Gastroesophageal sphincter (tissue), 4 donors: ENCODE measurements around the gene CTNNA2. TPM values are rescaled to one million over a fixed set of nuclear protein-coding genes. Genes with fewer than 3 reads are reported as not detected.
"Not testable (repeated sequence)": the region's sequence is repeated elsewhere in the genome, so short reads cannot be mapped to it uniquely, and the experiment has no call there.

Experiments
- ATAC-seq: fragments of 150-250 bp; one replicate; pipeline ENCODE4 v1.9.1; 2016; ENCODE audit warnings: mild to moderate bottlenecking, moderate library complexity
- H3K27ac ChIP-seq, 4 donors: fragments of 200-600 bp; sonication (generic) in 3 of 4; 1 replicate in 3 of 4; 2 replicates in 1 of 4; pipeline ENCODE4 v1.5.1; 2016 to 2019
- H3K27me3 ChIP-seq: fragments of 200-600 bp; sonication (generic); one replicate; pipeline ENCODE4 v1.5.1; 2019
- H3K36me3 ChIP-seq, 2 donors: fragments of 200-600 bp; sonication (generic); one replicate each; pipeline ENCODE4 v1.5.1; 2019; ENCODE audit warnings: control low read depth in 1 of 2
- H3K4me1 ChIP-seq, 3 donors: fragments of 200-600 bp; sonication (generic); 1 replicate in 2 of 3; 2 replicates in 1 of 3; pipeline ENCODE4 v1.5.1; 2016 to 2019; ENCODE audit warnings: control low read depth in 2 of 3
- H3K4me3 ChIP-seq, 2 donors: fragments of 200-600 bp; sonication (generic); one replicate each; pipeline ENCODE4 v1.5.1; 2019; ENCODE audit warnings: mild to moderate bottlenecking in 1 of 2, moderate library complexity in 1 of 2
- H3K9me3 ChIP-seq, 3 donors: fragments of 200-600 bp; sonication (generic); one replicate each; pipeline ENCODE4 v1.5.1; 2017 to 2019; ENCODE audit warnings: control low read depth in 2 of 3
- EP300 ChIP-seq: sonication (generic); formaldehyde crosslinking; IDR thresholded peaks from one replicate; pipeline ENCODE4 v1.6.1; 2017; ENCODE audit warnings: antibody characterized with exemption, mild to moderate bottlenecking
- POLR2A ChIP-seq, 2 donors: fragments of 450-650 bp; IDR thresholded peaks; one replicate each; pipeline ENCODE4 v1.6.1; 2017; ENCODE audit warnings: antibody characterized with exemption in 2 of 2, mild to moderate bottlenecking in 2 of 2, moderate library complexity in 1 of 2
- POLR2AphosphoS5 ChIP-seq: sonication (generic); formaldehyde crosslinking; IDR thresholded peaks from one replicate; pipeline ENCODE4 v1.6.1; 2017; ENCODE audit warnings: antibody characterized with exemption
- WGBS, 2 donors: methylation state at CpG; one replicate each; pipeline ENCODE4 v1.1.5; 2018; ENCODE audit warnings: low coverage in 1 of 2; 5-methylcytosine and 5-hydroxymethylcytosine counted together
- total RNA-seq, 4 donors: library from RNA; depleted of rRNA; stranded (reverse); fragments of >200 nt; gene quantifications; one replicate each; pipeline ENCODE4 v1.1.0, GENCODE V29; 2016
- TF ChIP-seq, protein P1 (sequence below), 4 experiments: fragments of 200-600 bp in 2 of 4; fragments of 450-650 bp in 2 of 4; sonication (generic) in 1 of 4; IDR thresholded peaks; one replicate each; pipeline ENCODE4 v1.5.1; 2017 to 2019; ENCODE audit warnings: antibody characterized with exemption in 4 of 4, mild to moderate bottlenecking in 2 of 4, moderate library complexity in 2 of 4

CTNNA2 gene
- total RNA-seq, 4 donors from 2014 or later = 0.15 to 4.2 (median 0.68) TPM

GRCh38 chr2:80141007-80141726 lies 628.3 kb downstream of the CTNNA2 start:
- Histone ChIP-seq H3K4me1 (no peaks in the 10 kb centered on the region), H3K27ac (no peak overlapping the region), H3K27me3 (no peaks in the 10 kb centered on the region), H3K36me3 (no peaks in the 10 kb centered on the region), H3K9me3 (peaks cover 0 to 1% (median 0%) of the 10 kb centered on the region in 3 donors), H3K4me3 (no peak overlapping the region)
- WGBS, 2 donors = 92 to 100% methylated on average over 1 to 3 of the region's 4 CpGs
- no peak for ATAC-seq
- TF ChIP-seq, protein P1, sequence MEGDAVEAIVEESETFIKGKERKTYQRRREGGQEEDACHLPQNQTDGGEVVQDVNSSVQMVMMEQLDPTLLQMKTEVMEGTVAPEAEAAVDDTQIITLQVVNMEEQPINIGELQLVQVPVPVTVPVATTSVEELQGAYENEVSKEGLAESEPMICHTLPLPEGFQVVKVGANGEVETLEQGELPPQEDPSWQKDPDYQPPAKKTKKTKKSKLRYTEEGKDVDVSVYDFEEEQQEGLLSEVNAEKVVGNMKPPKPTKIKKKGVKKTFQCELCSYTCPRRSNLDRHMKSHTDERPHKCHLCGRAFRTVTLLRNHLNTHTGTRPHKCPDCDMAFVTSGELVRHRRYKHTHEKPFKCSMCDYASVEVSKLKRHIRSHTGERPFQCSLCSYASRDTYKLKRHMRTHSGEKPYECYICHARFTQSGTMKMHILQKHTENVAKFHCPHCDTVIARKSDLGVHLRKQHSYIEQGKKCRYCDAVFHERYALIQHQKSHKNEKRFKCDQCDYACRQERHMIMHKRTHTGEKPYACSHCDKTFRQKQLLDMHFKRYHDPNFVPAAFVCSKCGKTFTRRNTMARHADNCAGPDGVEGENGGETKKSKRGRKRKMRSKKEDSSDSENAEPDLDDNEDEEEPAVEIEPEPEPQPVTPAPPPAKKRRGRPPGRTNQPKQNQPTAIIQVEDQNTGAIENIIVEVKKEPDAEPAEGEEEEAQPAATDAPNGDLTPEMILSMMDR (IDR thresholded peaks at IDR 0.05) = no peak
- TF ChIP-seq POLR2A (IDR thresholded peaks at IDR 0.05) (no peak), EP300 (no peak), POLR2AphosphoS5 (no peak)

DNA sequence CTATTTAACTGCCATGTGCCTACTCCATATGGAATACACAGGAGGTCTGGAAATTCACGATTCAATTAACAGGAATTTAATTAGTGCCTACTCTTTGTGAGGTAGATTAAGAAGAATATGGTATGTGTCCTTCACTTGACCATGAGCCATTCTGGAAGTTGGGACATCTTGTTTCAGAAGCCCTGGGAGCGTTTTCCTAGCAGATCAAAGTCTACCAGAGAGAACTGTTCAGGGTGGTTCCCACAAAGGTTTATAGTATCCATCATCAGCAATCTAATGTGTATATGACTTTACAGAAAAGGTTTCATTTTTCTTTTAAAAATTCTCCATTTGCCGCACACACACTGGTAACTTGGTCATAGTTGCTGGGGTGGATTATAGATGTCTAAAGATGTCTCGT lies 632.6 kb downstream of the CTNNA2 start:
- no peaks in the 10 kb centered on the region for H3K9me3 ChIP-seq
- no peaks in the 10 kb centered on the region for H3K4me1 ChIP-seq
- H3K4me3 ChIP-seq = no peak overlapping the region
- no peaks in the 10 kb centered on the region for H3K36me3 ChIP-seq
- WGBS, 2 donors = 73 to 100% methylated on average over 3 of the region's 4 CpGs
- ATAC-seq = no peak
- H3K27me3 ChIP-seq = no peaks in the 10 kb centered on the region
- no peak for TF ChIP-seq POLR2A (IDR thresholded peaks at IDR 0.05)
- no peak for TF ChIP-seq POLR2AphosphoS5
- no peak for TF ChIP-seq EP300
- TF ChIP-seq, protein P1 (IDR thresholded peaks at IDR 0.05) = no peak
- no peak overlapping the region for H3K27ac ChIP-seq

GRCh38 chr2:80146757-80147156 lies 633.9 kb downstream of the CTNNA2 start:
- not testable (repeated sequence) for H3K27ac ChIP-seq, ATAC-seq, H3K27me3 ChIP-seq, H3K9me3 ChIP-seq, H3K4me1 ChIP-seq, H3K4me3 ChIP-seq, H3K36me3 ChIP-seq
- WGBS, 2 donors = 90 to 93% methylated on average over 2 of the region's 5 CpGs

DNA sequence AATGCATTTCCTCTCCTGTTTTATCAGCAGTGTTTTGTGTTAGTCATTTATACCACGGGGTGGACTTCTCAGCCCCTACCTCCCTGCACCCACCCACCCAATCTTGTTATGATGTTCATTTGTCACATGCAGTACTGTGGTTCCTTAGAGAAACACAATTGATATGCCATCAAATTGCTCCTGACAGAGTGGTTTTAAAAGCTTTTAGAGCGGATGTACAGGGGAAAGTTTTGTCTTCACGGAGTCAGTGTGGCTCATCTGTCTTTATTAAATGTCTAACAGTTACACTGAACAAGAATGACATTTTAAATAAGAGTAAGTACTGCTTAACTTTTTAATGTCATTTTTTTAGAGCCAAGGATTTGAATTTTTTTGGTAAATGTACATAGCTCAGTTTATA lies 634.8 kb downstream of the CTNNA2 start:
- no peaks in the 10 kb centered on the region for H3K4me1 ChIP-seq
- no peak overlapping the region for H3K4me3 ChIP-seq
- no peak overlapping the region for H3K27ac ChIP-seq
- WGBS, 2 donors = 27 to 43% methylated on average over 3 of the region's 3 CpGs
- TF ChIP-seq POLR2AphosphoS5 (no peak), POLR2A (IDR thresholded peaks at IDR 0.05) (no peak), EP300 (no peak)
- TF ChIP-seq, protein P1 (IDR thresholded peaks at IDR 0.05) = no peak
- H3K36me3 ChIP-seq = no peaks in the 10 kb centered on the region
- H3K9me3 ChIP-seq = no peaks in the 10 kb centered on the region
- ATAC-seq = no peak
- no peaks in the 10 kb centered on the region for H3K27me3 ChIP-seq

GRCh38 chr2:80148906-80149305 lies 636.1 kb downstream of the CTNNA2 start:
- H3K9me3 ChIP-seq = no peaks in the 10 kb centered on the region
- no peaks in the 10 kb centered on the region for H3K4me1 ChIP-seq
- no peaks in the 10 kb centered on the region for H3K27me3 ChIP-seq
- no peaks in the 10 kb centered on the region for H3K36me3 ChIP-seq
- H3K27ac ChIP-seq = no peak overlapping the region
- H3K4me3 ChIP-seq = no peak overlapping the region
- TF ChIP-seq POLR2A (IDR thresholded peaks at IDR 0.05) (no peak), EP300 (no peak), POLR2AphosphoS5 (no peak)
- TF ChIP-seq, protein P1 (IDR thresholded peaks at IDR 0.05) = no peak
- ATAC-seq = no peak
- 83 to 100% methylated on average over 1 to 2 of the region's 2 CpGs for WGBS, 2 donors
